HT-29 (cell line): ENCODE data around the gene NEDD4L. TPM values are rescaled to one million over a fixed set of nuclear protein-coding genes. Genes with fewer than 3 reads are reported as not detected.
"Not testable (repeated sequence)": the region's sequence is repeated elsewhere in the genome, so short reads cannot be mapped to it uniquely, and the experiment has no call there.

ENCODE experiments used
- DNase-seq: peaks from one replicate; pipeline ENCODE4 v3.0.0-alpha.2; 2015; ENCODE audit warnings: low spot score
- total RNA-seq: library from RNA; depleted of rRNA; stranded (reverse); fragments of >200 nt; shearing (Covaris generic); gene quantifications from 2 replicates; pipeline ENCODE4 v1.2.3, GENCODE V29; 2014

Gene NEDD4L
- total RNA-seq, 1 experiment from 2014 or later = 83.9 TPM

DNA sequence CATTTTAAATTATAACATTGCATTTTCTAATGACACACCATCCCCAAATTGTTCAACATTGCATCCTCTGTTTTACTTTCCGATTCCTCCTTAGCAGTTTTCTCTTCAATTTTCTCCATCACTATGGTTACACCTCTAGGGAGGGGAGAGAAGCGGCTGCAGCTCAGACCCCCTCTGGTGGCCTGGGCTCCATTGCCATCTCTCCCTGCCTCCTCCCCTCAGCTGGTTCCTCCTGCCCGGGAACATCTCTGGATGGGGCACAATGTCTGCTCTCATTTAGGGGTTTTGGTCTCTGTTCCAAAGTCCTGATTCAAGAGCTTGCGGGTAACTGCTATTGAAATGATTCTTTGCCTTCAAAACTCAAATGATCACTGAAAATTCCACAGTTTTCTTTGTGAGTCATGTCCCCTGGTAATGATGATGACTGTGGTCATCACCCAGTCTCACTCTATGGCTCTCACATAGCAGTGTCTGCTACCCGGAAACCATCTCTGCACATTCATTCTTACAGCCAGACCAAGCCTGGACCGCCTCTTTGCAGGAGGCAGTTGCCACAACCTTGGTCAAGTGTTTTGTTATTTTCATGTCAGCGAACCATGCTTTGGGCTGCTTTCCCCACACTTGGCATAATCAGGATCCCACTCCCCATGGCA, 321.0 kb downstream of the NEDD4L start:
- DNase-seq = no peak

DNA sequence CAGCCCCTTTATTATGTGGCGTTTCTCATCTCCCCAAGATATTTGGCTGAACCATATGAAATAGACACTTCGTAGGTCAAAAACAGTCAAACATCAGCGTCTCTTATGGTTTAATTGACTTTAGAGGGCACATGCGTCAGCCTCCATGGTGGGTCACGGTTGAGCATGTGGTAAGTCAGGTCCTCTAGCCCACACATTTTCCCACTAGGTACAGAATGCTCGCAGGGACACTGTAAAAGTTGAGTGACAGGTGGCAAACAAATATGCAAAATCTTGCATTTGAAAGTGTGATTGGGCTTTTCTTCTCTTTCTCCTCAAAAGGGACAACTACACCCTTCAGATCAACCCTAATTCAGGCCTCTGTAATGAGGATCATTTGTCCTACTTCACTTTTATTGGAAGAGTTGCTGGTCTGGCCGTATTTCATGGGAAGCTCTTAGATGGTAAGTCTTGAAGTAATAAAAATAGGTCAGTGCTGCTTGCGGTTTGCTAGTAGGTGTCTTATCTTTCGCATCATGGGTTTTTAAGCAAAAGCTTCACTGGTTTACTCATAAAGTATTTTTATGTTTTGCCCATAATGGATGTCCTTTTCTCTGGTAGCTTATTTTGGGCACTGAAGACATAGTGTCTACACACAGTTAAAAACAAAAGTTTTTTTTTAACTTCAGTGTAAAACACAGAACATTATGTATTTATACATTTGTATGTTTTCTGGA, 323.6 kb downstream of the NEDD4L start:
- no peak for DNase-seq

DNA sequence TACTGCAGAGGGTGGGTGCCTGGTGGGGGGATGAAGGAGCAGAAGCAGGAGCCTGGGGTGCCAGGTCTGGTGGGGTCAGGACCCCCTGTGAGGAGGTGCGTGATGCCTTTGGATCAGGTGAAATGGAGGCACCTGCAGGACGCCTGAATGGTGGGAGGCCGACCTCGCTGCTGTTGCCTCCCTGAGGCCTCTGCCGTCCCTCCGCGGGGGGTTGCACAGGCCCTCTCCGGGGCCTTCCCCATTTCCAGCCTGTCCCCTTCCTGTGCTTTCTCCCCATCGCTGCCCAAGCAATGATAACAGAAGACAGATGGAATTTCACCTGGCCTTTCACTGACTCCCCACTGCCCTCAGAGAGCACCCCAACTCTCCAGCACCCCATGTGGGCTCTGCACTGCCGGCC, 325.6 kb downstream of the NEDD4L start:
- DNase-seq = no peak

DNA sequence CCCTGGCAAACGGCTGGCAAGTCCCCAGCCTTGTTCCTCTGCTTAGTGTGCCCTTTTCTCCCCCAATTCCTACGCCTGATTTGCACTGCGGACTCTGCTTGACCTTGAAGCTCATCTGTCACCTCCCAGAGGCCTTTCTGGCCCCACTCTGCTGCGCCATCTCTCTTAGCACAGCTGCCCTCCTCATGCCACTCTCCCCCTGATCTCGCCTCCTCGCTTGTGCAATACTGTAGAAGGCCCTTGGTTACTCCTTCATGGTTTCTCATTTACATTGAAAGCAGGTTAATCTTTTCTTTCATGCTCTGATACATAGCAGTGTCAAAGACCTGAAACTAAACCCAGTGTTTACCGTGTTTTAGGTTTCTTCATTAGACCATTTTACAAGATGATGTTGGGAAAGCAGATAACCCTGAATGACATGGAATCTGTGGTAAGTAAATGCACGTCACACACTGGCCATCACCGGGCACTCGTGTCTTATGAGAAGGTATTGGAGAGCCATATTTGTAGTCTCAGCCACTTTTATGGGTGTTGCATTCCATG, 326.1 kb downstream of the NEDD4L start:
- DNase-seq = no peak

DNA sequence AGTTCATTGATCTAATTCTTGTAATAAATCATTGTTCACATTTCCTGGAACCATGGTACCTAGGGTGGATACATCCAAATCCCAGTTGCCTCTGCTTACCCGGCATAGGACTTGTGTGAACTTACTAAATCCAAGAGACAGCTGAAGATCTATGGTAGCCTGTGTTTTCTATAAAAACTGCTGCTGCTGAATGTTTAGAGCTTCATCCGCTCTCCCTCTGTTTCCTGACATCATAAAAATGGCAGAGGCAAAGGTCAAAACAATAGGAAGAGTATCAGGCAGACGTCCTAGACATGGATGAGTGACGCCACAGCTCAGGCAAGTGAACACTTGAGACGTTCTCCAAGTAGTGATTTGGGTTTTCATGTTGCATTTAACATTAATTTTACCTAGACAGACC, 326.6 kb downstream of the NEDD4L start:
- no peak for DNase-seq

DNA sequence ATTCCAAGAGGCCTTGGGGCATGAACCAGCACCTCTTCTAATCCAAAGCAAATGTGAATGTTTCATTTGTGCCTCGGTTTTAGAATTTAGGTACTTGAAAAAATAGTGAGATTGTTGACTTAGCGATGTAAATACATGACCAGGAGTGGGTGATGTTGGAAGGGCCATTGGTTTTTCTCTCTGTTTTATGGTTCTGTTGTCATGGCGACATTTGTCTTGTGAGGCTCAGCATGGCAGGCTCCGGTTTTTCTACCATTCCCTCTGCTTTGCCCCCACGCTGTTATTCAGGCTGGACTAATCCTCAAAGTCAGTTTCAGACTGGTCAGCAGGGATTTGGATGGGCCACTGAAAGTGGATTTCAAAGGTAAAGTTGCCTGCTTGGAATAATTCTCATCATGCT, 329.5 kb downstream of the NEDD4L start:
- DNase-seq = no peak

DNA sequence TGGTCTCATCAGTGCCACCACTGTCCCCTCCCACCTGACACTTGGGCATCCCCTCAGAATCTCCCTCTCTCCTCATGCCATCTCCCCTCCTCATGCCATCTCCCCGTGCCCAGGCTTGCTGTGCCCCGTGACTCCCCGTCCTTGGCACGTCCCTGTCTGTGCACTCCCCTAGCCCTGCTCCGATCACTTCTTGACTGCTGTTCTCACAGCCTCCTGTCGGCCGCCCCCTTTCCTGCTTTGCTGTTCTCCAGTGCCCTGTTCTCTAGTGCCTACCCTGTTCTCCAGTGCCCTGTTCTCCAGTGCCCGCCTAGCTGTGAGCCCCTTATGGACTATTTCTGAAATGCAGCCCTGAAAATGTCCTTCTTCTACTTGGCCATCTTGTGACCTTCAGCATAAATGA, 331.0 kb downstream of the NEDD4L start:
- DNase-seq = no peak

DNA sequence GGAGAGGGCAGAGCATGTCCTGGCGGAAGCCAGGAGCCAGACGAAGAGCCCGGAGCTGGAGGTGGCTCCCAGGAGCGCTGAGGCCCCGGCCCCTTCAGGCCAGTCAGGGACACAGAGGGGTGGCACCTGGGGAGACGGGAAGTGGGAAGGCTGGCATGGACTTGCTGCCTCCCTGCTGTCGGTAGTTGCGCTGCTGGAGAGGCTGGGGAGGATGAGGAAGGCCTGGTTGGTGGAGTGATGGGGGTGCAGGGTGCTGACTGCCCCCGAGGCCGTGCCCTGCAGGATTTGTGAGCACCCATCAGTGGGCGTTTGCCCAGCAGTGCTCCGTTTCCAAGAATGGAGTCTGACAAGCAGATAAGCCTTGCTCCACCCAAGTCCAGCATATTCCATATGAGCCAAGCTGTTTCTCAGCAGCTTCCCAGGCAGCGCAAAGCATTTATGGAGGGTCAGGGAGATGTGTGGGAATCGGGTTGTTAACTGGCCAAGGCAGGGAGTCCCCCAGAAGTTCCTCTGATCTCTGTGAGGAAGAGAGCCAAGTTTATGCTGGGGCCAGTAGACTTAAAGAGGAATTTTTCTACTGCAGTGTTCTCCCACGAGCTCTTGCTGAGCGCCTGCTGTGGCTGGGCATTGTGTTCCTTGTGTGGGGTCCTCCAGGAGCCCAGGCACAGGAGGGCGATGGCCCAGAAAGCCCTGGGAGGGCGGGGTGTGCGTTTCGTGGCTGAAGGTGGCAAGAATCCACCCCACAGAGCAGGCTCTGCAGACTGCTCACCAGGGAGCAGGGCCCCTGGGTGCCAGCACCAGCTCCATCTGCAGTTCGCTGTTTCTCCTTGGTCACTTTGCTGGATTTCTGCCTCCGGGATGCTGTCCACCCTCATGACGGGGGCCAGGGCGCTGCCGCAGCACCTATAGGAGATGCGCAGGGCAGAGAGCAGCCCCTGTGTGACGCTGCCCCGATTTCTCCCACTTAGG, 334.7 kb downstream of the NEDD4L start:
- no peak for DNase-seq

DNA sequence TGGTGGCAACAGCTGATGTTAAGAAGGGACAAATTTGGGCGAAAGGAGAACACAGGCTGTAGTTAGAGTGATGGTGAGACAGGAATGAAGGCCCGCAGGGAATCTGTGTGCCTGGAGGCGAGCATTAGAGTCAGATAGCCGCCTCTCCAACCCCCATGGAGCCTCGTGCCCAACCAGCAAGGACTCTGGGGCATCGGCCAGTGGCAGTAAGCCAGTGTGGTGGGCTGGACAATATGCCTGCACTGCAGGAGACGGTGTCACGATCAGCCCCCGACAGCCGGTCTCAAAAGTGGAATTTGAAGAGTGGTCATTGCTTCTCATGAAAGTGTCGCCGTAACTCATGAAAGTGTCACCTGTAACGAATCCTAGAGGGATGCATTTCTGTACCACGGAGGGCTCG, 335.4 kb downstream of the NEDD4L start:
- no peak for DNase-seq

DNA sequence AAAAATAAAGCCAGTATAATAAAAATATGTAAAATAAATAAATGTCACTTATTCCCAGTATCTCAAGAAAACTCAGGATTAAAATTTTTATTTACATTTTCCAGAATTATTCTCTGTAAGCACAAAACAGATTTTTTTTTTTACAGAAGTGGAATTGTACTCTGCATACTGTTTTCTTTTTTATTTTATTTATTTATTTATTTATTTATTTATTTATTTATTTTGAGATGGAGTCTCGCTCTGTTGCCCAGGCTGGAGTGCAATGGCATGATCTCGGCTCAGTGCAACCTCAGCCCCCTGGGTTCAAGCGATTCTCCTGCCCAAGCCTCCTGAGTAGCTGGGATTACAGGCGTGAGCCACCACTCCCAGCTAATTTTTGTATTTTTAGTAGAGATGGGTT, 336.1 kb downstream of the NEDD4L start:
- DNase-seq = not testable (repeated sequence)

DNA sequence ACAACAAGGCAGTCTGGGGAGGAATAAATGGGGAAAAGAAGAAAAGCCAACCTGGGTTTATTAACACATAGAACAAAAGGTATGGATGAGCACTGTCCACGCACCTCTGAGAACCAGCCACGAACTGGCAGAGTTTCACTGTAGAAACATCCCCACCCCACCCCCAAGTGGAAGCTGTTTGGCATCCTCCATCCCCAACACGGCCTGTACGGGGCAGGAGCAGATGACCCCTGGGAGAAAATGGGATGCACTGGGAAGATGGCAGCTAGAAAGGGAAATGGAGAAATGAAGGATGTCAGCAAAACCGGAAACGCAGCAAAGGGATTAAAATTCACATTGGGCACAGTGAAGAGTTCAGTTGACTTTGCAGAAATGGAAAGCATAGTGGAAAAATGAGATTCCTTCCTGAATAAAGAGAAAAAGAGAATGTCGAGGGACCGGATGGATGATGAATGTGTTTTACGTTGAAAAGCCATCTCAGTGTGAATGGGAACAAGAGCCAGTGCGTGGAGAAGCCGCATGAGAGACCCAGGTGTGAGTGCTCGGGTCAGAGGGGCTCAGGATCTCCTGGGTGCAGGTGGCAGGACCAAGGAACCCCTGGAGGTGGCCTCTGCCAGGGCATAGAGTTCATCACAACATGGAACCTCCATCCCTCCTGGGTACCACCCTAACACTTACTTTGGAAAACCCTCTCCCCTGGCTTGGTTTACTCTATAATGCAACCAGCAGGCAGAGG, 337.8 kb downstream of the NEDD4L start:
- DNase-seq = no peak

DNA sequence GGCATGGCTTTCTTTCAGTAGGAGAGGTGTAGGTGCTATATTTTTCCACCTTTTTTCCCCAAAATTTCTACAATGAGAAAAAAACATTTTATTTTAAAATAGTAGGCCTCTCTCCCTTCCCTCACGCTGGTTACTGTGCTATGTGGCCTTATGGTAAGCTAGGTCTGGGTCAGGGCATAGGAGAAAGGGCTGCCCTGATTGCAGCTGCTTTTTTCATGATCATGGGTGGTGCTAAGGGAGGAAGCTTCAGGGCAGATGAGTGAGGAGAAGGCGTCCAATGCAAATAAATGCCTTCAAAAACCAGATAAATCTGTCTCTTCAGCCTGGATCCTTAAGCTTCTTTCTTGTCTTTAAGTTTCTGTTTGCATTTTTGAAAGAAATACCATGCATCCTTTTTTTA, 338.4 kb downstream of the NEDD4L start:
- DNase-seq = no peak

DNA sequence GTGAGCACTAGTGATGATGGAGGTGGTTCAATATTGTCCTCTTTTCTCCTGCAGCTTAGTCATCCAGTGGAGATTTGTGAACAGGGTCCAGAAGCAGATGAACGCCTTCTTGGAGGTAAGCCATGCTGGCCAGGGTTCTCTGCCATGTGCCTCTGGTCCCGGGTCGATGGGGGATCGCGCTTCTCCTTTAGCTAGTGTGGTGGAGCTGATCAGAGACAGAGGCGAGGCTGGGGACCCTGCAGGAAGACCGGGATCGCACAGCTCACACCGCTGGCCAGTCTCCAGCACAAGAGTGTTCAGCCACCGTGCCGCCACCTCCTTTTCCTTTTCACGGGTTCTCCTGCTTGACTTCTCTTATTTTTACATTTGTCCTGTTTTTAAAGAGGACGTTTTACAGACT, 341.4 kb downstream of the NEDD4L start:
- no peak for DNase-seq

DNA sequence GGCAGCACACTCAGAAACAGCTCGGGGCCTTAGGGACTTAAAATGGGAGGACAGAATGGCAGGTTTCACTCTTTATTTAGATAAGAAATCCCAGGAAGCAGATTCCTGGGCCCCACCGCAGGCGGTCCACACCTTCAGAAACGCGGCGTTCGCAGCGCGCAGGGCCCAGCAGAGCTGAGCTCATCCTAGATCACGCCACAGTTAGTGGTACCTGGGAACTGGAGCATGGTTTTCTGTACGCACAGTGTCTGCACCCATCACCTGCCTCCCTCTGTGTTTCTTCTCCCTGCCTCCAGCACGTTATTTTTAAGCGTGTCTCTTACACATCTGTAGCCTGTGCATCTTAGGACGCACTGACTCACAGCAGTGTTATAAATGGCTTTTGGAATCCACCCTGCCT, 342.8 kb downstream of the NEDD4L start:
- no peak for DNase-seq

DNA sequence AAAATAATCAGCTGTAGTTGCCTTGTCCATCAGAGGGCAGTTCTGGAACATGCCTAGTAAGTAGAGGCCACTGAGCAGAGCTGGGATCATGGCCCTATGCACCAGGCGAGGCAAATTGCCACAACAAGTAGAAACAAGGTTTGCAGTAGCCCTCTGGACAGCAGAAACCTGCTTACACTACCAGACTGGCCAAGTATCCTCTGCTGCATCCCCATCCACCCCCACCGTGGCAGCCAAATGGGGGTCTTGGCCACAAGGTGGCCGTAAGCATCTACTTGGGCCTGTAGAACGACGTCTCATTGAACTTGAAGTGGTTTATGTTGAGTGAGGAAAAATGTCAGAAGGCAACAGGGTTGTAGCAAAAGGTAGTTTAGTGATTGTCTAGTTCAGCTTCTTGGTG, 343.7 kb downstream of the NEDD4L start:
- no peak for DNase-seq

DNA sequence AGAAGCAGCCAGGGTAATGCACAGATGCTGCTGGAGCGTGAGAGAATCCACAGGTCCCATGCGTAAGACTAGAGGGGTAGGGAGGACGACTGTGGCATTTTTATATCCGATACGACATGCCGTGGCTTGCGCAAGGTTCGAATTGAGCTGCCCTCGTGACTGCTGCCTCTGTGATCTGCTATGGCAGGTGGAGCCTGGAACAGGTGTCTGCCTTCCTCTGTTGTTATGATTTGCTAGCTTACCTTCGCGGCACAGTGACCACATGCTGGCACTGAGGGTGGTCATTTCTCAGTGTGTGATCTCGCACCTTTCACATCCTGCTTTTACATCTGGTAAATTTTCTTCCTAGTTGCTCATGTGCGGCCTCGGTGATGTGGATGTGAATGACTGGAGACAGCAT, 344.7 kb downstream of the NEDD4L start:
- DNase-seq = no peak

DNA sequence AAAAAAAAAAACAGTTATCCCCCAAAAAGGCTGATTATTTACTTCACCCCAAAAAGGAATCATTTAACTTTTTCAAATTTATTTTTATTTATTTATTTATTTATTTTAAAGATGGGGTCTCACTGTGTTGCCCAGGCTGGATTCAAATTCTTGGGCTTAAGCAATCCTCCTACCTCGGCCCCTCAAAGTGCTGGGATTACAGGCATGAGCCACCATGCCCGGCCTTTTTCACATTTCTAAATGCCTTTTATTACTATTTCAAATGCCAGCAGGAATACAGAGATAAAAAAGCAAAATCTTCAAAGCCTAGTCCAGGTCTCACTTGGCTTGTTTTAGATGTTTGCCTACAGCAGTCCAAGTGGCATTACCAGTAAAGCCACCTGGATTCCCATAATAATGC, 345.7 kb downstream of the NEDD4L start:
- no peak for DNase-seq

DNA sequence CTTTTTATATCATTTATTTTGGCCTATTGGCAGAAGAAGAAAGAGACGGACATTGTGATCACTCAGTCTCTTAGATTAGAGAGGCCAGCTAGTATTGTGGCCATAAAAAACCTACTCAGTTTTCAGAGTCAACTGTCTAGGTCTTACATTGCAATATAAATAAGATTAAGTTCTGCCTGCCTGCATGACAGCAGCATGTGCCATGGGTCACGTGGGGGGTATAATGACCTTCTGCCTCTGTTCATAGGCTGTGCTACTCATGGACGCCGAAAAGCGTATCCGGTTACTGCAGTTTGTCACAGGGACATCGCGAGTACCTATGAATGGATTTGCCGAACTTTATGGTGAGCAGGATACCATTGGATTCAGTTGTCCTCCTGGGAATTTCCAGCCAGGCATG, 346.4 kb downstream of the NEDD4L start:
- DNase-seq = no peak

DNA sequence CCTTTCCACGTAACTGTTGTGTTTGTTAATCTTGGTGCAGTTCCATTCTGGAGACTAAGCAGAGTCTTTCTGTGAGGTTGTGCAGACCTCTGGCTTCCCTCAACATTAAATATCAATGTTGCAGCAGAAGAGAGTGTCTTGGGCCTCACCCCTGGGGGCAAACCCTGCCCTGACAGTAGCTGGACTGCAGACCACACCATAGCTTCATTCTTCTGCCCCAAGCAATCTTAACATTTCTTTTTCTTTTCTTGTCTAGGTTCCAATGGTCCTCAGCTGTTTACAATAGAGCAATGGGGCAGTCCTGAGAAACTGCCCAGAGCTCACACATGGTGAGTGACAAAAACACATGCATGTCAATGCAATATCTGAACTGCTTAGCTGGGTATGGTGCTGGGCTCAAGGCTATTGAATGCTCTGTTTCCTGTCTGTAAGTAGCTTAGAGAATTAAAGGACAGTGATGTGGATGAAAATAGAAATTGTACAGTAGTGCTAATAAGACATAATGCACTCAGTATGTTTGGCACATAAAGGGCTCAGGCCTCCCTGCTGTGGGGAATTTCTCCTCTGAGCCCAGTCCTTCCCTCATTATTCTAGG, 347.3 kb downstream of the NEDD4L start:
- DNase-seq = no peak

DNA sequence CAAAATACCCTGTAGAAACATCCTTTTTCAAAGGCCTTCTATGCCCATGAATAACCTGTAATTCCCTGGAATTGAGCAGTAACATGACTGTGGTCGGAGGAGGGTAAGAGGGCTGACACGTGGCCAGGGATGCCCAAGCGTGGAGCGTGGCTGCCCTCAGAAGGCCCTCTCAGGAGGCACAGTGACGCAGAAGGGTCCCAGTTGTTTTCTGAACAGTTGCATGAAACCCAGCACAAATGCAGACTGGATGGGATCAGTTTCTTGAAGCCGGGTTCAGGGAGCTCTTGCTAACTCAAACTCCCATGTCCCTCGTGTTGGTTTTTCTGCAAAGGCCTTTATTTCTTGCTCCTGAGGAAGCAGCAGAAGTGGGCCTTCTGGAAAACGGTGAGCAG, 347.9 kb downstream of the NEDD4L start:
- DNase-seq = no peak
